Tibial nerve (tissue), 4 donors: ENCODE data around the gene PIK3R3. TPM values are rescaled to one million over a fixed set of nuclear protein-coding genes. Genes with fewer than 3 reads are reported as not detected.
"Not testable (repeated sequence)": the region's sequence is repeated elsewhere in the genome, so short reads cannot be mapped to it uniquely, and the experiment has no call there.

Experiments used
- DNase-seq, 2 donors: peaks; one replicate each; pipeline ENCODE4 v3.0.0-alpha.2; 2019; ENCODE audit warnings: low spot score in 2 of 2
- H3K27ac ChIP-seq, 4 donors: fragments of 200-600 bp; sonication (generic) in 3 of 4; one replicate each; pipeline ENCODE4 v1.5.1; 2017 to 2019; ENCODE audit warnings: mild to moderate bottlenecking in 1 of 4
- H3K27me3 ChIP-seq, 2 donors: fragments of 200-600 bp; sonication (generic) in 1 of 2; one replicate each; pipeline versions ENCODE4 v1.5.1 to v1.6.0; 2017 to 2019
- H3K36me3 ChIP-seq, 3 donors: fragments of 200-600 bp; sonication (generic); one replicate each; pipeline ENCODE4 v1.5.1; 2018 to 2019
- H3K4me1 ChIP-seq, 4 donors: fragments of 200-600 bp; sonication (generic) in 3 of 4; one replicate each; pipeline ENCODE4 v1.5.1; 2017 to 2019
- H3K4me3 ChIP-seq, 4 donors: fragments of 200-600 bp; sonication (generic) in 3 of 4; one replicate each; pipeline ENCODE4 v1.5.1; 2017 to 2019; ENCODE audit warnings: mild to moderate bottlenecking in 1 of 4, moderate library complexity in 1 of 4
- H3K9me3 ChIP-seq, 4 donors: fragments of 200-600 bp; sonication (generic) in 3 of 4; one replicate each; pipeline ENCODE4 v1.5.1; 2017 to 2019
- EP300 ChIP-seq, 2 donors: sonication (generic); formaldehyde crosslinking; IDR thresholded peaks; one replicate each; pipeline ENCODE4 v1.6.1; 2017; ENCODE audit warnings: antibody characterized with exemption in 2 of 2, mild to moderate bottlenecking in 1 of 2
- POLR2A ChIP-seq, 2 donors: fragments of 450-650 bp; IDR thresholded peaks; one replicate each; pipeline ENCODE4 v1.6.1; 2017; ENCODE audit warnings: antibody characterized with exemption in 2 of 2, mild to moderate bottlenecking in 2 of 2, moderate library complexity in 2 of 2
- WGBS, 2 donors: methylation state at CpG; one replicate each; pipeline ENCODE4 v1.1.5; 2018; 5-methylcytosine and 5-hydroxymethylcytosine counted together
- total RNA-seq, 4 donors: library from RNA; depleted of rRNA; stranded (reverse); fragments of >200 nt; gene quantifications; one replicate each; pipeline ENCODE4 v1.1.0, GENCODE V29; 2016
- TF ChIP-seq, protein P1 (sequence below), 5 experiments: fragments of 200-600 bp in 3 of 5; fragments of 450-650 bp in 2 of 5; sonication (generic) in 3 of 5; IDR thresholded peaks; one replicate each; pipeline ENCODE4 v1.5.1; 2016 to 2019; ENCODE audit warnings: antibody characterized with exemption in 5 of 5, mild to moderate bottlenecking in 3 of 5, moderate library complexity in 2 of 5

Gene PIK3R3
- total RNA-seq, 4 donors from 2014 or later = 13.2 to 32.1 (median 23.2) TPM

DNA sequence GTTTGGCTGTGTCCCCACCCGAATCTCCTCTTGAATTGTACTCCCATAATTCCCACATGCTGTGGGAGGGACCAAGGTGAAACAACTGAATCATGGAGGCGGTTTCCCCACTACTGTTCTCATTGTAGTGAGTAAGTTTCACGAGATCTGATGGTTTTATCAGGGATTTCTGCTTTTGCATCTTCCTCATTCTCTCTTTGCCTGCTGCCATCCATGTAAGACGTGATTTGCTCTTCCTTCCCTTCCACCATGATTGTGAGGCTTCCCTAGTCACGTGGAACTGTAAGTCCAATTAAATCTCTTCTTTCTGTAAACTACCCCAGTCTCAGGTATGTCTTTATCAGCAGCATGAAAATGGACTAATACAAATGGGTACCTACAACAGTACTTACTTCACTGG, 73.5 kb downstream of the PIK3R3 start:
- peaks cover 0 to 6% (median 0%) of the 10 kb centered on the region in 3 donors for H3K36me3 ChIP-seq
- no peak overlapping the region for H3K27ac ChIP-seq
- no peaks in the 10 kb centered on the region for H3K27me3 ChIP-seq
- no peaks in the 10 kb centered on the region for H3K4me1 ChIP-seq
- DNase-seq = no peak
- WGBS, 2 donors = 93 to 98% methylated on average over 5 of the region's 5 CpGs
- TF ChIP-seq, protein P1, sequence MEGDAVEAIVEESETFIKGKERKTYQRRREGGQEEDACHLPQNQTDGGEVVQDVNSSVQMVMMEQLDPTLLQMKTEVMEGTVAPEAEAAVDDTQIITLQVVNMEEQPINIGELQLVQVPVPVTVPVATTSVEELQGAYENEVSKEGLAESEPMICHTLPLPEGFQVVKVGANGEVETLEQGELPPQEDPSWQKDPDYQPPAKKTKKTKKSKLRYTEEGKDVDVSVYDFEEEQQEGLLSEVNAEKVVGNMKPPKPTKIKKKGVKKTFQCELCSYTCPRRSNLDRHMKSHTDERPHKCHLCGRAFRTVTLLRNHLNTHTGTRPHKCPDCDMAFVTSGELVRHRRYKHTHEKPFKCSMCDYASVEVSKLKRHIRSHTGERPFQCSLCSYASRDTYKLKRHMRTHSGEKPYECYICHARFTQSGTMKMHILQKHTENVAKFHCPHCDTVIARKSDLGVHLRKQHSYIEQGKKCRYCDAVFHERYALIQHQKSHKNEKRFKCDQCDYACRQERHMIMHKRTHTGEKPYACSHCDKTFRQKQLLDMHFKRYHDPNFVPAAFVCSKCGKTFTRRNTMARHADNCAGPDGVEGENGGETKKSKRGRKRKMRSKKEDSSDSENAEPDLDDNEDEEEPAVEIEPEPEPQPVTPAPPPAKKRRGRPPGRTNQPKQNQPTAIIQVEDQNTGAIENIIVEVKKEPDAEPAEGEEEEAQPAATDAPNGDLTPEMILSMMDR (IDR thresholded peaks at IDR 0.05) = no peak
- TF ChIP-seq EP300 (IDR thresholded peaks at IDR 0.05) (no peak), POLR2A (IDR thresholded peaks at IDR 0.05) (no peak)
- no peaks in the 10 kb centered on the region for H3K9me3 ChIP-seq
- H3K4me3 ChIP-seq = no peak overlapping the region

DNA sequence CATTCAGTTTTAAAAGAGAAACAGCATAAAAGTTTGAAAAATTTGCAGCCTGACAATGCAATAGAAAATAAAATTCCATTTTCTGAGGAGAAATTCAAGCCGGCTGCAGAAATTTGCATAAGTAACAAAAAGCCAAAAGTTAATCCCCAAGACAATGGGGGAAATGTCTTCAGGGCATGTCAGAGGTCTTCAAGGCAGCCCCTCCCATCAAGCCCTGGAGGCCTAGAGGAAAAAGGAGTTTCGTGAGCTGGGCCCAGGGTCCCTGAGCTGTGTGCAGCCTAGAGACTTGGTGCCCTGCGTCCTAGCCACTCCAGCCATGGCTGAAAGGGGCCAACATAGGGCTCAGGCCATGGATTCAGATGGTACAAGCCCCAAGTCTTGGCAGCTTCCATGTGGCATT, 74.6 kb downstream of the PIK3R3 start:
- Histone ChIP-seq H3K4me3 (no peak overlapping the region), H3K9me3 (no peaks in the 10 kb centered on the region), H3K36me3 (peaks cover 0 to 6% (median 0%) of the 10 kb centered on the region in 3 donors), H3K4me1 (no peaks in the 10 kb centered on the region), H3K27me3 (no peaks in the 10 kb centered on the region), H3K27ac (no peak overlapping the region)
- DNase-seq = no peak
- 81 to 86% methylated on average over 3 of the region's 3 CpGs for WGBS, 2 donors
- TF ChIP-seq POLR2A (IDR thresholded peaks at IDR 0.05) (no peak), EP300 (IDR thresholded peaks at IDR 0.05) (no peak)
- TF ChIP-seq, protein P1 (IDR thresholded peaks at IDR 0.05) = no peak

DNA sequence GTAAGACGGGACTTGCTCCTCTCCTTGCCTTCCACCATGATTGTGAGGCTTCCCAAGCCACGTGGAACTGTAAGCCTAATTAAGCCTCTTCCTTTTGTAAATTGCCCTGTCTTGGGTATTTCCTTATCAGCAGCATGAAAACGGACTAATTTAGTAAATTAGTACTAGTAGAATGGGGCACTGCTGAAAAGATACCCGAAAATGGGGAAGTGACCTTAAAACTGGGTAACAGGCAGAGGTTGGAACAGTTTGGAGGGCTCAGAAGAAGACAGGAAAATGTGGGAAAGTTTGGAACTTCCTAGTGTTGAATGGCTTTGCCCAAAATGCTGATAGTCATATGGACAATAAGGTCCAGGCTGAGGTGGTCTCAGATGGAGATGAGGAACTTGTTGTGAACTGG, 75.2 kb downstream of the PIK3R3 start:
- not testable (repeated sequence) for H3K4me3 ChIP-seq, DNase-seq, H3K4me1 ChIP-seq, H3K36me3 ChIP-seq, H3K27me3 ChIP-seq, H3K9me3 ChIP-seq, H3K27ac ChIP-seq
- 94% methylated on average over 4 of the region's 4 CpGs for WGBS, 2 donors

DNA sequence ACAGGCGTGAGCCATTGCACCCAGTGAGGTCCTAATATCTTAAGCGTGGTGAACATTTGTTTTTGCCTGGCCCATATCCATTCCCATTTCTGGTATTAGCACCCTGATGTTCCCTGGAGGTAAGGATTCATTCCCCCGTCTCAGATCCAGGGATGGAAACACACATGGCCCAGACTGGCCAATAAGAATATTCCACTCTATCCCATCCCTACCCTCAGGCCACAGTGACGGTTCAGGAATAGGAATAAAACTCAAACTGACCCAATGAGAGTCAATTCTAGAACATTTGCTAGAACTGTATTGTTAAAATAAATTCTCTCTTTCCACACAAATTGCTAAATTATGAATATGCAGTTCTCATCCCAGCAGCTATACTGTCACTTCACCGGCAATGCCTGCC, 76.1 kb downstream of the PIK3R3 start:
- TF ChIP-seq POLR2A (IDR thresholded peaks at IDR 0.05) (no peak), EP300 (IDR thresholded peaks at IDR 0.05) (no peak)
- TF ChIP-seq, protein P1 (IDR thresholded peaks at IDR 0.05) = no peak
- Histone ChIP-seq H3K9me3 (no peaks in the 10 kb centered on the region), H3K27me3 (no peaks in the 10 kb centered on the region), H3K4me3 (no peak overlapping the region), H3K27ac (no peak overlapping the region), H3K4me1 (no peaks in the 10 kb centered on the region), H3K36me3 (peaks cover 0 to 6% (median 0%) of the 10 kb centered on the region in 3 donors)
- DNase-seq = no peak
- 93 to 97% methylated on average over 5 of the region's 5 CpGs for WGBS, 2 donors

DNA sequence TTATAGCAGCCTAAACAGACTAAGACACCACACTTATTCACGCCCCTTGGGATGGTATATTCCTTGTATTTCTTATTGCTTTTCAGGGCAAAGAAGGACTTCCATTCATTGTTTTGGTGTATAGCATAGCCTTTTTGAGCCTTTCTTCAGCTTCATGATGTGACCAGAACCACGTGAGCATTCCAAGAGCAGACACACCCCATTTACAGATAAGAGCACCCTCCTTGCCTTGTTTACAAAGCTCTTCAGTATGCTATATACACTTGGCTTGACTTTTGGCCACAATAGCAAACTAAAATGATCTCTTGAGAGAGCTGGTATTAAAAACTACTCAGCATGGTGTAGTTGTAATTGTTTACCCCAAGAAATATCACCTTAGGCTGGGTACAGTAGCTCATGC, 78.7 kb downstream of the PIK3R3 start:
- DNase-seq = no peak
- Histone ChIP-seq H3K27ac (no peak overlapping the region), H3K4me3 (no peak overlapping the region), H3K4me1 (no peaks in the 10 kb centered on the region), H3K9me3 (no peaks in the 10 kb centered on the region), H3K27me3 (no peaks in the 10 kb centered on the region), H3K36me3 (peaks cover 0 to 6% (median 0%) of the 10 kb centered on the region in 3 donors)
- 77 to 80% methylated on average over 2 of the region's 2 CpGs for WGBS, 2 donors
- TF ChIP-seq POLR2A (IDR thresholded peaks at IDR 0.05) (no peak), EP300 (IDR thresholded peaks at IDR 0.05) (no peak)
- TF ChIP-seq, protein P1 (IDR thresholded peaks at IDR 0.05) = no peak

DNA sequence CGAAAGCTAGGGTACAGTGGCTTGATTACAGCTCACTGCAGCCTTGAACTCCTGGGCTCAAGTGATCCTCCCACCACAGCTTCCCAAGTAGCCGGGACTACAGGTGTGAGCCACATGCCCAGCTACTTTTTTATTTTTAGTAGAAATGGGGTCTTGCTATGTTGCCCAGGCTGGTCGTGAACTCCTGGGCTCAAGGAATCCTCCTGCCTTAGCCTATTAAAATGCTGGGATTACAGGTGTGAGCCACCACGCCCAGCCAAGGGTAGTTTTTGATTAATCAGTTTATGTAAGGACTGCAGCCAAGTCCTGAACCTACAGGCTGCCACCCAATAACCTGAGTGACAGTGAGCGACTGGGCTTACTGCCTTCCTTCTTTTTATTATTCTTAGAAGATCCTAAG, 88.3 kb downstream of the PIK3R3 start:
- Histone ChIP-seq H3K9me3 (no peaks in the 10 kb centered on the region), H3K4me1 (no peaks in the 10 kb centered on the region), H3K4me3 (no peak overlapping the region), H3K27ac (no peak overlapping the region), H3K27me3 (no peaks in the 10 kb centered on the region), H3K36me3 (no peaks in the 10 kb centered on the region)
- 86 to 93% methylated on average over 5 of the region's 5 CpGs for WGBS, 2 donors
- TF ChIP-seq, protein P1 (IDR thresholded peaks at IDR 0.05) = no peak
- TF ChIP-seq EP300 (IDR thresholded peaks at IDR 0.05) = no peak
- no peak for TF ChIP-seq POLR2A (IDR thresholded peaks at IDR 0.05)
- no peak for DNase-seq
